Stomach (tissue), 4 donors: Measurements from ENCODE around the gene ME3.

ENCODE experiments used
- CTCF ChIP-seq, 7 experiments: fragments of 450-650 bp in 4 of 7; fragments of 200-600 bp in 3 of 7; sonication (generic) in 3 of 7; IDR thresholded peaks; one replicate each; pipeline ENCODE4 v1.5.1; 2016 to 2019; ENCODE audit warnings: antibody characterized with exemption in 7 of 7, control low read depth in 2 of 7, mild to moderate bottlenecking in 1 of 7
- EP300 ChIP-seq: sonication (generic); formaldehyde crosslinking; IDR thresholded peaks from one replicate; pipeline ENCODE4 v1.6.1; 2017; ENCODE audit warnings: antibody characterized with exemption

GRCh38 chr11:86438685-86439084 lies 233.7 kb downstream of the ME3 start:
- TF ChIP-seq EP300 (no peak), CTCF (IDR thresholded peaks at IDR 0.05) (no peak)
